Adipocyte (in vitro differentiated cells): ENCODE measurements around the gene PEX14.

Source experiments
- DNase-seq: peaks from one replicate; pipeline ENCODE4 v3.0.0-alpha.2; 2015; ENCODE audit warnings: low read depth
- H3K27me3 ChIP-seq: replicated peaks from 2 replicates; pipeline ENCODE4 v1.7.0; 2013; ENCODE audit warnings: mild to moderate bottlenecking, low read length, moderate library complexity; ENCODE audit not compliant: control insufficient read depth, insufficient read depth
- H3K36me3 ChIP-seq: 2 replicates; pipeline ENCODE4 v1.7.0; 2013; ENCODE audit warnings: low read length, mild to moderate bottlenecking, moderate library complexity; ENCODE audit not compliant: control insufficient read depth, insufficient read depth, severe bottlenecking
- H3K4me1 ChIP-seq: 2 replicates; pipeline ENCODE4 v1.7.0; 2013; ENCODE audit warnings: mild to moderate bottlenecking, low read length, moderate library complexity; ENCODE audit not compliant: control insufficient read depth, insufficient read depth
- H3K4me3 ChIP-seq: 2 replicates; pipeline ENCODE4 v1.7.0; 2013; ENCODE audit warnings: mild to moderate bottlenecking, low read length, moderate library complexity
- H3K9ac ChIP-seq: 2 replicates; pipeline ENCODE4 v1.7.0; 2013; ENCODE audit warnings: mild to moderate bottlenecking, low read length, moderate library complexity
- H3K9me3 ChIP-seq: 2 replicates; pipeline ENCODE4 v1.7.0; 2013; ENCODE audit warnings: mild to moderate bottlenecking, low read length, moderate library complexity; ENCODE audit not compliant: control insufficient read depth

The PEX14 gene

DNA sequence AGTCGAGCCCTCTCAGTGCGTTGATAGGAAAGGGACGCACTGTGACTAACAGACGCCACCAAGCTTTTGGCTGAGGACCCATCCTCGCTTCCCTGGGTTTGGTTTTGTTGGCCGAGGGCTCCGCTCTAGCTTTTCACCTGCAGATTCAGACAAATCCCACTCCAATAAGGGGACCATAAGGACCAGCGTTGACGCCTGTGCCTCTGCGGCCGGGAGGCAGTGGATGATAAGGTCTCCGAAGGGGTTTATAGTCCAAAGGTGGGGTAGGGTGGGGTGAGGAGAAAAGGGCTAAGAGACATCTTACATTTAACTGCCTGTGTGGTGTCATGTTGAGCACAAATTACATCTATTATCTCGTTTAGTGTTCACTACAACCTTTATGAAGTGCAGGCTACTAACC lies 760 bp downstream of the PEX14 start:
- Histone ChIP-seq H3K27me3 (no peaks in the 10 kb centered on the region), H3K9ac (peak overlapping the region; percentile 91), H3K9me3 (no peaks in the 10 kb centered on the region), H3K4me1 (peaks cover 29% of the 10 kb centered on the region), H3K36me3 (no peaks in the 10 kb centered on the region), H3K4me3 (peak overlapping the region; percentile 98)
- DNase-seq, result no peak

GRCh38 chr1:10479296-10479695 lies 4.5 kb downstream of the PEX14 start:
- H3K9ac ChIP-seq, result no peak overlapping the region
- H3K36me3 ChIP-seq, result no peaks in the 10 kb centered on the region
- DNase-seq, result no peak
- no peaks in the 10 kb centered on the region for H3K9me3 ChIP-seq
- peaks cover 24% of the 10 kb centered on the region for H3K4me1 ChIP-seq
- no peaks in the 10 kb centered on the region for H3K27me3 ChIP-seq
- no peak overlapping the region for H3K4me3 ChIP-seq

DNA sequence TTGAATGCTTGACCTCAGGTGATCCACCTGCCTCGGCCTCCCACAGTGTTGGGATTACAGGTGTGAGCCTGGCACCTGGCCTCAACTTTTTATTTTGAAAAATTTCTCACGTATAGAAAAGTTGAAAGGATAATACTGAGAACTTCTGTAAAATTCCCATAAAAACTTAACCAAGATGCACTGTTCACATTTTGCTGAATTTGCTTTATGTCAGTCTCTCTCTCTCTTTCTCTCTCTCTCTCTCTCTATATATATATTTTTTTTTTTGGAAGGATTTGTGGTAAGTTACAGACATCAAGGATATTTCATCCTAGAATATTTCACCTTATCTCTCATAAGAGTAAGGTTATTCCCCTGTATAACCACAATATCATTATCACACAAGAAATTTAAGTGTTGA lies 5.9 kb downstream of the PEX14 start:
- no peak for DNase-seq
- Histone ChIP-seq H3K9ac (no peak overlapping the region), H3K36me3 (no peaks in the 10 kb centered on the region), H3K27me3 (no peaks in the 10 kb centered on the region), H3K9me3 (no peaks in the 10 kb centered on the region), H3K4me3 (no peak overlapping the region), H3K4me1 (peaks cover 31% of the 10 kb centered on the region)

DNA sequence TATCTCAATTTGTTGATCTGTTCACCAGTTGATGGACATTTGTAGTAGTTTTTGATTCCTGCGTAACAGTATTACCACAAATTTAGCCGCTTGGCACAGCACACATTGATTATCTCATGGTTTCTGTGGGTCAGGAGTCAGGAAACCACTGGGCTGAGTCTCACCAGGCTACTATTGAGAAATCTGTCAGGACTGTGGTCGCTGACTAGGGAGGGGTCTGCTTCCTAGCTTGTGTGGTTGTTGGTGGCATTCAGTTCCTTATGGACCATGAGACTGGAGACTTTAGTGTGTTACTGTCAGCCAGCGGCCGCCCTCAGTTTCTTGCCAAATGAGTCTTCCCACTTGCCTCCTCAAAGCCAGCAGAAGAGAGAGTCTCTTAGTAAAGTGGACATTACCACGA lies 9.8 kb downstream of the PEX14 start:
- no peak for DNase-seq
- no peaks in the 10 kb centered on the region for H3K36me3 ChIP-seq
- peaks cover 15% of the 10 kb centered on the region for H3K4me1 ChIP-seq
- no peak overlapping the region for H3K4me3 ChIP-seq
- H3K9me3 ChIP-seq, result no peaks in the 10 kb centered on the region
- H3K9ac ChIP-seq, result peak overlapping the region; percentile 4
- H3K27me3 ChIP-seq, result no peaks in the 10 kb centered on the region

- Histone ChIP-seq H3K9me3 (no peaks in the 10 kb centered on the region), H3K4me3 (no peak overlapping the region), H3K27me3 (no peaks in the 10 kb centered on the region), H3K4me1 (peaks cover 7% of the 10 kb centered on the region), H3K36me3 (no peaks in the 10 kb centered on the region), H3K9ac (no peak overlapping the region)
- no peak for DNase-seq
Measured at GRCh38 chr1:10489291-10490055, 14.7 kb downstream of the PEX14 start.

- no peaks in the 10 kb centered on the region for H3K36me3 ChIP-seq
- H3K4me1 ChIP-seq, result peaks cover 11% of the 10 kb centered on the region
- H3K27me3 ChIP-seq, result no peaks in the 10 kb centered on the region
- H3K4me3 ChIP-seq, result no peak overlapping the region
- H3K9ac ChIP-seq, result no peak overlapping the region
- H3K9me3 ChIP-seq, result no peaks in the 10 kb centered on the region
- no peak for DNase-seq
Measured at GRCh38 chr1:10490286-10490970, 15.7 kb downstream of the PEX14 start.

DNA sequence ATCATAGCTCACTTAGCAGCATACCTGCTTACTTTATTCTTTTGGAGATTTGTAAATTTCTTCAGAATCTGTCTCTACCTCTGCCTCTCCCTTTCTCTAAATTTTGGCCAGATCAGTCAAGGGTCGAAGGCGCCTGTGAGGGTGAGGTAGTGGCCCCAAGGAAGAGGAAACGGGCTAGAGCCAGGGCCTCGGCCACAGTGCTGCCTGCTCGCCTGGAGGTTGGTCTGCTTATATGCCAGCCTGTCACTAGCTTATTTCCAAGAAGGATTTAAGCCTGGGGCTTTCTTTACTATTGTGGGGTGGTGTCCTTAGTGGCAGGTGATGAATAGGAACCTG lies 19.6 kb downstream of the PEX14 start:
- DNase-seq, result no peak
- no peaks in the 10 kb centered on the region for H3K9me3 ChIP-seq
- no peak overlapping the region for H3K4me3 ChIP-seq
- no peak overlapping the region for H3K9ac ChIP-seq
- H3K36me3 ChIP-seq, result peaks cover 17% of the 10 kb centered on the region
- no peaks in the 10 kb centered on the region for H3K27me3 ChIP-seq
- peaks cover 15% of the 10 kb centered on the region for H3K4me1 ChIP-seq

GRCh38 chr1:10494754-10495474 lies 20.2 kb downstream of the PEX14 start:
- peak overlapping the region; percentile 73 for H3K4me3 ChIP-seq
- peaks cover 17% of the 10 kb centered on the region for H3K36me3 ChIP-seq
- H3K27me3 ChIP-seq, result no peaks in the 10 kb centered on the region
- H3K9me3 ChIP-seq, result no peaks in the 10 kb centered on the region
- peak; percentile 86 for DNase-seq
- peak overlapping the region; percentile 76 for H3K9ac ChIP-seq
- peaks cover 15% of the 10 kb centered on the region for H3K4me1 ChIP-seq

DNA sequence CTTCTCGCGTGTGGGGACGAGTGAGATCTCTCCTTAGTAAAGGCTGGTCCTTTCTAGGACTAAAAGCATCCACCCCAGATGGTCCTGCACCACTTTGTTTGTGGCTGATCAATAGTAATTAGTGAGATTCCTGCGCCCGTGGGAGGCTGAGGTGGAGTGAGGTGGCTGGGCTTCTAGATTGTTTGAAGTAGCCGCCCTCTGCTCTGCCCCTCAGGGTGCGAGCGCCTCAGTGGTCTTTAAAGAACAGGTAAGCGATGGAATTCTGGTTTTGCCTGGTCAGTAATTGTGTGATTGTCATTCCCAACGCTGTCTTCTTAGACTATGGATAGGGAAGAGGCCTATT lies 20.7 kb downstream of the PEX14 start:
- Histone ChIP-seq H3K4me1 (peaks cover 15% of the 10 kb centered on the region), H3K9me3 (no peaks in the 10 kb centered on the region), H3K9ac (peak overlapping the region; percentile 76), H3K36me3 (peaks cover 17% of the 10 kb centered on the region), H3K4me3 (peak overlapping the region; percentile 73), H3K27me3 (no peaks in the 10 kb centered on the region)
- DNase-seq, result no peak

DNA sequence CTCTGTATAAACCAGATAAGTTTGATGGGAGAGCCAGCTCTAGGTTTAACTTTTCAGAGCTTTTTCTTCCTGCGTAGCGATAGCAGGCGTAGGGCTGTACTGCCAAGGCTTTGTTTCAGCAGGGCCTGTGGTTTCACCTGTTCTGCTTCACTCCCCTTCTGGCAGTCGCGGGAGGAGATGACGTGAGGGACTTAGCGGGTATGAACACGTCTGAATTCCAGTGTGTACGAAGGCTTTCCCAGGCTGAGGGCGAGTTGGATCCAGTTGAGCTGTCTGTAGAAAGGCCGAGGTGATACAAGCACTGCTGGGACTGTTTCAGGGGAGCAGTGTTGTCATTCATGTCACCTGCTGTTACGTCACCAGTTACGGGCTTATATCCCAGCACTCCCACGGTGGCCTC lies 21.2 kb downstream of the PEX14 start:
- peaks cover 17% of the 10 kb centered on the region for H3K36me3 ChIP-seq
- no peak overlapping the region for H3K9ac ChIP-seq
- no peak for DNase-seq
- H3K4me3 ChIP-seq, result no peak overlapping the region
- peaks cover 15% of the 10 kb centered on the region for H3K4me1 ChIP-seq
- H3K9me3 ChIP-seq, result no peaks in the 10 kb centered on the region
- no peaks in the 10 kb centered on the region for H3K27me3 ChIP-seq

- DNase-seq, result no peak
- H3K9me3 ChIP-seq, result no peaks in the 10 kb centered on the region
- H3K9ac ChIP-seq, result no peak overlapping the region
- peaks cover 17% of the 10 kb centered on the region for H3K36me3 ChIP-seq
- H3K4me3 ChIP-seq, result no peak overlapping the region
- no peaks in the 10 kb centered on the region for H3K27me3 ChIP-seq
- peaks cover 15% of the 10 kb centered on the region for H3K4me1 ChIP-seq
Measured at GRCh38 chr1:10497109-10497508, 22.4 kb downstream of the PEX14 start.
